Astrocyte of the hippocampus (primary cell): ENCODE measurements around the gene CDH4.
A peak's percentile ranks its signal among the peaks of the same experiment; 100 is the strongest.
"Not testable (repeated sequence)": the region's sequence is repeated elsewhere in the genome, so short reads cannot be mapped to it uniquely, and the experiment has no call there.

Source experiments
- DNase-seq: peaks from one replicate; pipeline ENCODE4 v3.0.0; 2011; ENCODE audit warnings: low read depth, low spot score

CDH4 gene

DNA sequence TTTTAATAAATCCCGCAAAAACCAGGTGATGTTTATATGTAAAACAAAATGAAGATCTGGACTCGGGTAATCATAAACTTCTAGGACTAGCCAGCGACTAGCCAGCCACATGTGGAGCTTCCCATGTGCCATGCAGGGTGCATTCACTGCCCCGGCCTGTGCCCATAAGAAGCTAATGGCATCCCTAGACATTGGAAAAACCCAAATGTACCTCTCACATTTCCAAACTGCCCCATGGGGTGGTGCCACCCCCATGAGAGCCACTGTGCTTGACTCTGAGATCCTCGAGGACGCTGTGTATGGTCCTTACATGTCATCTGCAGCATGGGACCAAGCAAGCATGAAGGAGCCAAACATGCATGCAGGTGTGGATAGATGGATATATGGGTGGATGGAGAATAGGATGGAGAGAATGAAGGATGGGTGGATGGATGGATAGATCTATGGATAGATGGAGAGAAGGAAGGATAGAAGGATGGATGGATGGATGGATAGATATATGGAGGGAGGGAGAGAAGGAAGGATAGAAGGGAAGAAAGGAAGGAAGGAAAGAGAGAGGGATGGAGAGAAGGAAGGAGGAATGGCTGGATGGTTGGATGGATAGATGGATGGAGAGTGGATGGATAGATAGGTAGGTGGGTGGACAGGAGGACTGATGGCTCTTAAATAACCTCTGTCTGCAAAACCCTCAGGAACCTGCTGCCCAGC is 203.6 kb downstream of the CDH4 start:
- DNase-seq: no peak

GRCh38 chr20:61457725-61458124 is 205.7 kb downstream of the CDH4 start:
- DNase-seq: no peak

DNA sequence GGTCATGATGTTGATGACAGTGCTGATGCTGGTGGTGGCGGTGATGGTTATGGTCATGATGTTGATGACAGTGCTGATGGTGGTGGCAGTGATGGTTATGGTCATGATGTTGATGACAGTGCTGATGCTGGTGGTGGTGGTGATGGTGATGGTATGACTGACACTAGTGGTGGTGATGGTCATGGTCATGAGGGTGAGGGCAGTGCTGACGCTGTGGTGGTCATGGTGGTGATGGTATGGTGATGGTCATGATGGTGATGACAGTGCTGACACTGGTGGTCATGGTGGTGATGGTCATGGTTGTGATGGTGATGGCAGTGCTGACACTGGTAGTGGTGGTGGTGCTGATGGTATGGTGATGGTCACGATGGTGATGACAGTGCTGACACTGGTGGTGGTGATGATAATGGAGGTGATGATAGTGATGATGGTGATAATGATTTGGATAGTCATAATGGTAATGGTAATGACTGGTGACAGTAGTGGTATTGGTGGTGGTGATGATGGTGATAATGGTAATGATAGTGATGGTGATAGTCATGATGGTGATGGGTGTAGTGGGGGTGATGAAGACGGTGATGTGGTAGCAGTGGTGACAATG is 206.2 kb downstream of the CDH4 start:
- DNase-seq: no peak

- DNase-seq: no peak
These were observed 207.2 kb downstream of the CDH4 start for GRCh38 chr20:61459266-61459665.

DNA sequence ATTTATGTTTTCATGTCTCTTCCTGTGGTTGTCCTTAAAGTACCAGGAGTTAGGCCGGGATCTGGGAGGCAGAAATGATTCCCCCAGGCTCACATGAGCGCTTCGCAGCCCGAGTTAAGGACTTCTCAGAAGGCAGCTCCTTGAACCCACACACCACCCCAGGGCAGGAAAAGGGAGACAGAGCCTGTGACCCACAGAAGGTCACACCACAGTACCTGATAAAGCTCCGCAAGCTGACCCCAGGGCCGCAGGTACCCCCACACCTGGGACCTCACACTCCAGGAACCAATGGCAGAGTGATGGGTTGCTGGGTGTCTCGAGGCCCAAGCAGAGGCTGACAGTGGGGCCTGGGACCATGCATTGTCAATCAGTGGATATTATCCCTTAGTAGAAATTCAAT is 207.6 kb downstream of the CDH4 start:
- no peak for DNase-seq

DNA sequence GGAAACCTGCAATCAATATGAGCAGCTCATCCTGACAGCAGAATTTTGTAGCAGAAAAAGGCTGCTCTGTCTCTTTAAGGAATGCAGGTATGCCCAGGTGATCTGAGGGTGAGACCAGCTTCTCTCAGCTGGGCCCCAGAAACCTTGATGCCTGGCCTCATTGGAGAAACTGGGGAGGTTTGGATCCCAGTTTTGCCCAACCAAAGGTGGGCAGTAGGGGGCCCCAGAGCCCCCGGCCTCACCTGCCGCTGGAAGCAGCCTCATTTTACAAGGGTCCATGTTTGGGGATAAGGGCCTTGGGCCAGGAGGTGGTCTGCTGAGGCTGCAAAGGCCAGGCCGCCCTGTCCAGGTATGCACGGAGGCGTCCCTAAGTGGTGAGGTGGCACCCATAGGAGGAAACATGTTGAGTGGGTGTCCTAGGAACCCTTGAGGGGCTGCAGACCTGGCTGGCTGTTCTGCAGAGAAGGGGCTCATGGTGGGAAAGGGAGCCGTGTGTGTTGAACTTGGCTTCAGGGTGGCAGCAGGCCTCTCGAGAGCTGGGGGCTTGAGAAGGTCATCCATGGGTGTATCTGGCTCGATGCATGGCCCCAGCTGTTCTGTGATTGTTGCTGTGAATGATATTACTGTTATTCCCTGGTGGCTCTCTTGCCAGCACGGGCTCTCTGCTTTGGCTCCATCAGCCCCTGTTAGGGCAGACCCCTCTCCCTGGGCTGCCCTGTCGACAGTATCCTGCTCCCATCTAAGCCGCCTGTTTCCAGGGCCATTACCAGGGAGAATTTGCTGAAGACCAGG is 208.4 kb downstream of the CDH4 start:
- DNase-seq: no peak

GRCh38 chr20:61461461-61461860 is 209.4 kb downstream of the CDH4 start:
- no peak for DNase-seq

GRCh38 chr20:61464307-61465303 is 212.5 kb downstream of the CDH4 start:
- DNase-seq: no peak

GRCh38 chr20:61475729-61476128 is 223.7 kb downstream of the CDH4 start:
- no peak for DNase-seq

GRCh38 chr20:61476956-61477355 is 224.9 kb downstream of the CDH4 start:
- DNase-seq: no peak

- no peak for DNase-seq
These were observed 225.4 kb downstream of the CDH4 start for GRCh38 chr20:61477451-61477861.

DNA sequence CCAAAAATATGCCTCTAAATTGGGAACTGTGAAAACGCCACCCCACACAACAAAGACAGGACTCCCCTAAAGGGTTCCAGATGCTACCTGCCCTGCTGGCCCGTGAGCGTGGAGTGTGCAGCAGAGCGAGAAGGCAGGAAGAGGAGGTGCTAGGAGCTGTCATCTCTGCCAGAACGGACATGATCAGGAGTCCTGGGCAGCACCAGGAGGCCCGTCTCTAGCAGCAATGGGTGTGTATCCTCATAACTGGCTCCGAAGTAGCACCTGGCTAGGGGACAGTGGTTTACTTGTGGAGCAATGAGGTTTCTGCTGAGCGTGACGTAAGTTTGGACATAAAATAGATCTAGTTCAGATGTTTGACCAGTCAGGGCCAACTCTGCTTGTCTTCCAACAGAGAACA is 226.0 kb downstream of the CDH4 start:
- no peak for DNase-seq

GRCh38 chr20:61478611-61479305 is 226.7 kb downstream of the CDH4 start:
- DNase-seq: no peak

DNA sequence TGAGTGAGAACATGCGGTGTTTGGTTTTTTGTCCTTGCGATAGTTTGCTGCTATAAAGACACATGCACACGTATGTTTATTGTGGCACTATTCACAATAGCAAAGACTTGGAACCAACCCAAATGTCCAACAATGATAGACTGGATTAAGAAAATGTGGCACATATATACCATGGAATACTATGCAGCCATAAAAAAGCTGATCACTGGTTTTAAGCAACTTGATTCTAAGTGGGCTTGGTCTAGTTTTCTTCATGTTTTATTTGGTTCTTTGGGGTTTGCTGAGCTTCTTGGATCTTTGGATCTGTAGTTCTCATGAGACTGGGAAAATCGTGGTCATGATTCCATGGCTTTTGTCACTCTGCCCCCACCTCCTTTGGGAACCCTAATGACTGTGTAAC is 227.4 kb downstream of the CDH4 start:
- DNase-seq: not testable (repeated sequence)

GRCh38 chr20:61480158-61480825 is 228.2 kb downstream of the CDH4 start:
- DNase-seq: no peak

DNA sequence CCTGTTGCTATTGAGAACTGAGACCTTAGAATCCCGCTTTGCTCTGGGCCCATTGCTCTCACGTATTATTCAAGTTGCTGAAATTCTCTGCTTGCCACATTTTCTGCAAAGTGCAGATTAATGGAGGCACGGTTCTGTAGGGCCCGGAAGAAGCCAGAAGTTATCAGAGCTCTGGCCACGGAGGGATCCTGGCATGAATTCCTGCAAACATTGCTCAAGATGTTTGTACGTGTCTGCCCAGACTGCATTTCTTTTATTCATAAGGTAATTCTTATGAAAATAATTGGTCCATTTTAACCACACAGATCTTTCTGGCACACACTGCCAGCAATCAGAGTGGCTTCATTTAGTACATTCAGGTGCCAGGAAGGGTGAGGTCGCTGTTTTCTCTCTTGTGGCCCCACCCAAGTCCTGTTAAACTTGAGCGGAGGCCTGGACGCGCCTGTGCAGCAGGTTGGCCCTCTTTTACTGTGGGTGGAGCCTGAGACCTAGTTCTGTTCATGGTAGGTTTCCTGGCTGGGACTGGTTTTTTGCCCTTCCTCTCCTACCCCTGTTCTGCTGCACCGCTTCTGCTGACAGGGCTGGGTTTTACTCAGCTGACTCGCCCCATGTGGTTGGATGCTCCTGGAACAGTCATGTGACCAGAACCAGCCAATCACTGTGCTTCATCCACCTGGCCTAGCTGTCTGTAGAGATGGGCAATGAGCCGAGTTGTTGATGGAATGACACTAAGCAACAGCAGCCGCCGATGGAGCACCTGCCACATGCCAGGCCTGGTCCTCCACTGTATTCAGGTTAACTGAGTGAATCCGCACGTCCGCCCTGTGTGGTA is 230.2 kb downstream of the CDH4 start:
- DNase-seq: peak; percentile 65

GRCh38 chr20:61482901-61483300 is 230.8 kb downstream of the CDH4 start:
- no peak for DNase-seq

GRCh38 chr20:61483336-61484067 is 231.4 kb downstream of the CDH4 start:
- DNase-seq: no peak

DNA sequence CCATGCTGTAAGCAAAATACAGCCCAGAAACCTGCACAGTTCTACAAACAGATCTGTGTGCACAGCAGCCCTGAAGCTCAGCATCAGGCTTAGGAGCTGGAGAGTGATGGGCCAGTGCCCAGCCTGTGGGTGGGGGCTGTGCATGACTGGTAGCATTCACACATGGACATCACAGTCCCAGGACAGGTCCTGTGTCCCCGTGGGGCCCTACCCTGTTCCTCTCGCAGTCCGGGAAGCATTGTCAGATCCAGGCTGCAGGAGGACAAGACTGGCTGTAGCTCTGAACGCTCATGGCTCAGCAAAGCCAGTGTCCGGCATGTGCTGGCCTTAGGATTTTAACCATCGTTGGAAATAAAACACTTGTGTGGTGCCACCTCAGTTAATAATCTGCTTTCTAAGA is 234.1 kb downstream of the CDH4 start:
- DNase-seq: no peak
